Endothelial cell of umbilical vein (primary cell): ENCODE data around the gene ABCD3. TPM values are rescaled to one million over a fixed set of nuclear protein-coding genes. Genes with fewer than 3 reads are reported as not detected.

Experiments
- BruUV-seq: library from RNA; stranded (reverse); fragments of 400-500 nt; replicated peaks from 2 replicates; lab custom pipeline; 2021; lab: Mats Ljungman, UMichigan
- CTCF ChIA-PET: fragments of 300-600, 350-600 bp; sonication (Branson Sonifier 250); formaldehyde crosslinking; loops from one replicate; lab custom pipeline; 2021; ENCODE audit warnings: antibody characterized with exemption, inconsistent platforms; lab: Charles Lee
- POLR2A ChIA-PET: fragments of 300-600, 350-600 bp; sonication (Branson Sonifier 250); formaldehyde crosslinking; loops from one replicate; lab custom pipeline; 2021; ENCODE audit warnings: antibody characterized with exemption, inconsistent platforms; lab: Charles Lee
- DNase-seq: peaks from one replicate; pipeline ENCODE4 v3.0.0-alpha.2; 2011; ENCODE audit warnings: low read depth, low spot score
- FAIRE-seq: peaks from 2 replicates; lab custom pipeline; 2011; peaks lifted over from hg19 to GRCh38; lab: Jason Lieb, UNC
- H2AFZ ChIP-seq: 2 replicates; pipeline ENCODE4 v1.6.0; 2012; ENCODE audit warnings: low read depth, low read length, control low read depth, inconsistent platforms
- H3K27ac ChIP-seq: 2 replicates; pipeline ENCODE4 v1.5.1; 2011; ENCODE audit warnings: low read depth, mild to moderate bottlenecking, control low read depth, low read length, moderate library complexity; ENCODE audit not compliant: insufficient read depth
- H3K27me3 ChIP-seq, 2 experiments: 2 replicates each; pipeline versions ENCODE4 v1.6.0 to v1.6.1; 2011; ENCODE audit warnings: low read length in 2 of 2, mixed read lengths in 1 of 2; ENCODE audit not compliant: control insufficient read depth in 2 of 2, insufficient read depth in 2 of 2
- H3K36me3 ChIP-seq, 2 experiments: 2 replicates in 1 of 2; 3 replicates in 1 of 2; pipeline ENCODE4 v1.5.1; 2011; ENCODE audit warnings: low read length in 2 of 2, mild to moderate bottlenecking in 1 of 2, moderate library complexity in 1 of 2; ENCODE audit not compliant: control insufficient read depth in 2 of 2, insufficient read depth in 2 of 2; ENCODE audit errors: extremely low read depth in 1 of 2
- H3K4me1 ChIP-seq: 3 replicates; pipeline ENCODE4 v1.5.1; 2011; ENCODE audit warnings: mild to moderate bottlenecking, low read length; ENCODE audit not compliant: control insufficient read depth, insufficient read depth; ENCODE audit errors: extremely low read depth
- H3K4me2 ChIP-seq: 2 replicates; pipeline ENCODE4 v1.6.1; 2011; ENCODE audit warnings: low read length, control low read depth, mixed read lengths; ENCODE audit not compliant: insufficient read depth
- H3K4me3 ChIP-seq, 3 experiments: fragments of 200-600 bp in 1 of 3; sonication (generic), shearing (Covaris generic) in 1 of 3; replicated peaks in 1 of 3; 2 replicates each; pipeline ENCODE4 v1.5.1; 2011 to 2016; ENCODE audit warnings: control low read depth in 3 of 3, low read length in 3 of 3, mild to moderate bottlenecking in 2 of 3, inconsistent platforms in 1 of 3, low read depth in 1 of 3, moderate library complexity in 1 of 3; ENCODE audit not compliant: insufficient read depth in 1 of 3
- H3K79me2 ChIP-seq: 2 replicates; pipeline ENCODE4 v1.6.0; 2012; ENCODE audit warnings: low read length, inconsistent platforms; ENCODE audit not compliant: control insufficient read depth, insufficient read depth
- H3K9ac ChIP-seq: replicated peaks from 2 replicates; pipeline ENCODE3; 2011; ENCODE audit warnings: low read length, control low read depth; ENCODE audit not compliant: insufficient read depth; ENCODE audit errors: extremely low read depth
- H3K9me1 ChIP-seq: replicated peaks from 3 replicates; pipeline ENCODE4 v1.6.0; 2011; ENCODE audit warnings: mild to moderate bottlenecking, low read length; ENCODE audit not compliant: control insufficient read depth, insufficient read depth; ENCODE audit errors: extremely low read depth
- H3K9me3 ChIP-seq: replicated peaks from 2 replicates; pipeline ENCODE4 v1.5.1; 2012; ENCODE audit warnings: low read length, inconsistent platforms; ENCODE audit not compliant: control insufficient read depth, insufficient read depth
- H4K20me1 ChIP-seq: replicated peaks from 2 replicates; pipeline ENCODE3; 2011; ENCODE audit warnings: mild to moderate bottlenecking, low read length; ENCODE audit not compliant: control insufficient read depth, insufficient read depth; ENCODE audit errors: extremely low read depth
- CTCF ChIP-seq, 2 donors: IDR thresholded peaks; 1 replicate in 1 of 2; 2 replicates in 1 of 2; pipeline ENCODE4 v1.5.1; 2011; ENCODE audit warnings: low read length in 2 of 2, mild to moderate bottlenecking in 2 of 2, moderate library complexity in 2 of 2, control low read depth in 1 of 2, inconsistent platforms in 1 of 2, low read depth in 1 of 2; ENCODE audit not compliant: insufficient read depth in 1 of 2; ENCODE audit errors: extremely low read depth in 1 of 2
- EZH2 ChIP-seq: IDR thresholded peaks from 2 replicates; pipeline ENCODE4 v1.6.1; 2012; ENCODE audit warnings: borderline replicate concordance, low read depth, mild to moderate bottlenecking, moderate library complexity, low read length, inconsistent platforms; ENCODE audit not compliant: severe bottlenecking
- FOS ChIP-seq: IDR thresholded peaks from 2 replicates; pipeline ENCODE4 v1.6.1; 2011; ENCODE audit warnings: mild to moderate bottlenecking, low read length, moderate library complexity, borderline replicate concordance; ENCODE audit not compliant: insufficient read depth
- GATA2 ChIP-seq: IDR thresholded peaks from 2 replicates; pipeline ENCODE4 v1.7.0; 2011; ENCODE audit warnings: low read depth, mild to moderate bottlenecking, moderate library complexity, mixed read lengths, low read length; ENCODE audit not compliant: insufficient read length, insufficient read depth
- JUN ChIP-seq: IDR thresholded peaks from 2 replicates; pipeline ENCODE4 v1.6.1; 2011; ENCODE audit warnings: borderline replicate concordance, low read depth; ENCODE audit not compliant: insufficient read length, insufficient read depth
- MAX ChIP-seq: IDR thresholded peaks from 2 replicates; pipeline ENCODE4 v1.6.1; 2011; ENCODE audit not compliant: insufficient read depth, insufficient read length
- MYC ChIP-seq: IDR thresholded peaks from one replicate; pipeline ENCODE4 v1.6.1; 2011; ENCODE audit warnings: mild to moderate bottlenecking, low read depth, low read length
- POLR2A ChIP-seq: IDR thresholded peaks from 2 replicates; pipeline ENCODE4 v1.6.1; 2012; ENCODE audit warnings: low read depth, mild to moderate bottlenecking, control low read depth, low read length
- POLR2AphosphoS5 ChIP-seq: IDR thresholded peaks from 2 replicates; pipeline ENCODE4 v1.6.1; 2012; ENCODE audit warnings: low read depth, mild to moderate bottlenecking, control low read depth, low read length, moderate library complexity; ENCODE audit not compliant: insufficient read depth
- dilution Hi-C: fragments of 300-500 bp; cut with MboI; formaldehyde crosslinking; loops from one replicate; pipeline ENCODE4 v1.15.0; 2019; ENCODE audit warnings: low sequenced_read_pairs; ENCODE audit not compliant: extremely low pct_ligation_motif_present
- intact Hi-C: fragments of 100-400 bp; cut with micrococcal nuclease; formaldehyde crosslinking; loops from one replicate; pipeline ENCODE4 v1.10.0; 2022
- polyA plus RNA-seq, 4 experiments: library from polyadenylated mRNA; depleted of rRNA in 3 of 4; stranded (reverse) in 3 of 4; unstranded in 1 of 4; fragments of >200 nt; gene quantifications; 2 replicates each; pipeline versions ENCODE4 v1.2.1 to v1.2.3, GENCODE V29; 2011 to 2012; ENCODE audit warnings: missing spikeins in 1 of 4
- total RNA-seq: library from RNA; stranded (reverse); gene quantifications from 2 replicates; pipeline ENCODE4 v1.2.3, GENCODE V29; 2021

ABCD3 gene
- total and polyA plus RNA-seq, 2 donors (not counting 3 experiments of a cell fraction or from before 2014, with no cell fraction given): 6.3 to 31.6 TPM

- Histone ChIP-seq H3K4me3 (no peak overlapping the region), H3K4me1 (peaks cover 5% of the 10 kb centered on the region), H3K79me2 (no peaks in the 10 kb centered on the region), H2AFZ (no peak overlapping the region), H3K27ac (no peak overlapping the region), H3K36me3 (no peaks in the 10 kb centered on the region), H4K20me1 (no peaks in the 10 kb centered on the region), H3K9me3 (no peaks in the 10 kb centered on the region), H3K27me3 (peaks cover 14 to 18% of the 10 kb centered on the region in 2 experiments), H3K9ac (no peak overlapping the region), H3K9me1 (no peaks in the 10 kb centered on the region), H3K4me2 (no peak overlapping the region)
- ChIA-PET POLR2A (no interaction called here), CTCF (no interaction called here)
- intact Hi-C loops: no loop called here
- no TSS peak for BruUV-seq
- dilution Hi-C loops: no loop called here
- FAIRE-seq (no peak), DNase-seq (no peak)
- TF ChIP-seq EZH2 (no peak), MYC (no peak), GATA2 (no peak), POLR2A (no peak), CTCF (IDR thresholded peaks at IDR 0.05; ENCODE audit: extremely low read depth in 1 of 2, insufficient read depth in 1 of 2, low read depth in 1 of 2, low read length in 2 of 2) (no peak)
Observed at GRCh38 chr1:94389298-94389697, 28.9 kb upstream of the ABCD3 start.

GRCh38 chr1:94394247-94394646 lies 23.9 kb upstream of the ABCD3 start:
- dilution Hi-C loops: no loop called here
- CTCF ChIA-PET: no interaction called here
- BruUV-seq: no TSS peak
- TF ChIP-seq MAX (no peak), POLR2AphosphoS5 (no peak), EZH2 (no peak), JUN (no peak), CTCF (IDR thresholded peaks at IDR 0.05; ENCODE audit: extremely low read depth in 1 of 2, insufficient read depth in 1 of 2, low read depth in 1 of 2, low read length in 2 of 2) (no peak), POLR2A (no peak), GATA2 (no peak), MYC (no peak), FOS (no peak)
- H3K27ac ChIP-seq: no peak overlapping the region
- no peaks in the 10 kb centered on the region for H4K20me1 ChIP-seq
- FAIRE-seq (no peak), DNase-seq (no peak)
- no peak overlapping the region for H3K9ac ChIP-seq
- no peaks in the 10 kb centered on the region for H3K4me1 ChIP-seq
- no peaks in the 10 kb centered on the region for H3K9me1 ChIP-seq
- peaks cover 16 to 20% of the 10 kb centered on the region in 2 experiments for H3K27me3 ChIP-seq
- H3K79me2 ChIP-seq: no peaks in the 10 kb centered on the region
- H3K4me3 ChIP-seq: no peak overlapping the region
- no peak overlapping the region for H2AFZ ChIP-seq
- no peaks in the 10 kb centered on the region for H3K36me3 ChIP-seq
- intact Hi-C loops: no loop called here
- no peak overlapping the region for H3K4me2 ChIP-seq
- POLR2A ChIA-PET: no interaction called here
- no peaks in the 10 kb centered on the region for H3K9me3 ChIP-seq
